ENCODE measurements around the gene GOLGB1.

The GOLGB1 gene

DNA sequence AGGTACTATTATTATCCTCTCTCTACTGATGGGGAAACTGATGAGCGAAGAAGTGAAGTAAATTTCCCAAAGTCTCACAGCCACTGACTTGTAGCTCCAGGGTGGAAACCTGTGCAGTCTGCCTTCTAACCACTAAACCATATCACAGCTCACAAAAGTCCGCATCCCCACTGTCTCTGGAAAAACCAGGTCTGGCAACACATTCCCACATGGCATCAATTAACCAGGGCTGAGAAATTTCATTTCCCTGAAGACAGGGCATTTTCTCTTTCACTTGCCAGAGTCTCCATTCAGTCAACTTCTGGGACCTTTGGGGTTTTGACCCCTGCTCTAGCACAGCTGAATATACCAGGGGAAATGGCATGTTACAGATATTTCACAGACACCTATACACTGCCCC, 129.8 kb downstream of the GOLGB1 start:
- ATAC-seq (replicated peaks): no peak
- Mint-ChIP-seq H3K27ac (no peak overlapping the region), H3K36me3 (no peaks in the 10 kb centered on the region), H3K27me3 (peaks cover 7 to 11% of the 10 kb centered on the region in 2 donors), H3K9me3 (no peaks in the 10 kb centered on the region), H3K4me1 (peaks cover 0 to 4% of the 10 kb centered on the region in 2 donors), H3K4me3 (no peak overlapping the region)
- no peak for DNase-seq
